ENCODE results near the gene TPI1. TPM values are rescaled to one million over a fixed set of nuclear protein-coding genes. Genes with fewer than 3 reads are reported as not detected.

TPI1 gene
- total RNA-seq, 2 experiments from 2014 or later = 608 to 801 TPM

- no peak overlapping the region for H3K27ac ChIP-seq (ENCODE audit: low read depth, low read length, poor library complexity, severe bottlenecking)
- peak overlapping the region; percentile 79 for H3K4me2 ChIP-seq (ENCODE audit: low read length)
- no peaks in the 10 kb centered on the region for H3K36me3 ChIP-seq (ENCODE audit: insufficient read depth, low read length)
- H3K79me2 ChIP-seq (ENCODE audit: insufficient read depth, low read depth, low read length) = no peaks in the 10 kb centered on the region
- intact Hi-C loops (cut with micrococcal nuclease; ENCODE audit: unreplicated experiment) = loop anchor here (5.0 kb wide), 2 partner anchors 47 to 272 kb away; partner anchors contain the start of gene IFFO1
- H4K20me1 ChIP-seq (ENCODE audit: insufficient read depth, low read length) = no peaks in the 10 kb centered on the region
- POLR2A ChIA-PET = interaction anchor here (0.6 to 1.2 kb wide), 4 partner anchors 10 to 133 kb away, joined by 3 to 5 read pairs (median 4); partner anchors contain the start of genes CDCA3 and MLF2
- TF ChIP-seq EZH2phosphoT487 (IDR thresholded peaks at IDR 0.05; ENCODE audit: borderline replicate concordance, low read depth, low read length) (no peak), CTCF (conservative IDR thresholded peaks at IDR 0.05; ENCODE audit: low read length) (peak; percentile 36; the same call in 1 of the 2 replicates)
- H3K9me3 ChIP-seq (ENCODE audit: low read length) = no peaks in the 10 kb centered on the region
- peaks cover 26% of the 10 kb centered on the region for H3K4me1 ChIP-seq (ENCODE audit: insufficient read depth, low read length, poor library complexity, severe bottlenecking)
- peak overlapping the region; percentile 78; the same call in 1 of the 2 replicates for H2AFZ ChIP-seq (ENCODE audit: low read length)
- BruUV-seq (replicated peaks) = no TSS peak
- CTCF ChIA-PET (ENCODE audit: unreplicated experiment) = interaction anchor here (0.5 to 1.3 kb wide), 5 partner anchors 9 to 185 kb away, joined by 3 to 8 read pairs (median 4); no protein-coding TSS in a partner anchor
- peak overlapping the region; percentile 69 for H3K4me3 ChIP-seq (ENCODE audit: low read depth, low read length, poor library complexity, severe bottlenecking)
- peak; percentile 48 for DNase-seq (ENCODE audit: low spot score)
- no peaks in the 10 kb centered on the region for H3K9me2 ChIP-seq (ENCODE audit: insufficient read depth, low read length)
Measured at GRCh38 chr12:6829536-6830220, 37.7 kb upstream of the TPI1 start.

- Histone ChIP-seq H3K4me3 (ENCODE audit: low read depth, low read length, poor library complexity, severe bottlenecking) (no peak overlapping the region), H4K20me1 (ENCODE audit: insufficient read depth, low read length) (no peaks in the 10 kb centered on the region), H3K27ac (ENCODE audit: low read depth, low read length, poor library complexity, severe bottlenecking) (no peak overlapping the region), H3K9me2 (ENCODE audit: insufficient read depth, low read length) (no peaks in the 10 kb centered on the region), H3K79me2 (ENCODE audit: insufficient read depth, low read depth, low read length) (no peaks in the 10 kb centered on the region), H3K36me3 (ENCODE audit: insufficient read depth, low read length) (no peaks in the 10 kb centered on the region), H3K9me3 (ENCODE audit: low read length) (no peaks in the 10 kb centered on the region), H2AFZ (ENCODE audit: low read length) (no peak overlapping the region), H3K4me2 (ENCODE audit: low read length) (no peak overlapping the region), H3K4me1 (ENCODE audit: insufficient read depth, low read length, poor library complexity, severe bottlenecking) (peaks cover 26% of the 10 kb centered on the region)
- BruUV-seq (replicated peaks) = no TSS peak
- CTCF ChIA-PET (ENCODE audit: unreplicated experiment) = interaction anchor here (1.1 to 1.3 kb wide), 2 partner anchors 9 to 47 kb away, joined by 4 to 5 read pairs; no protein-coding TSS in a partner anchor
- TF ChIP-seq CTCF (conservative IDR thresholded peaks at IDR 0.05; ENCODE audit: low read length) (no peak), EZH2phosphoT487 (IDR thresholded peaks at IDR 0.05; ENCODE audit: borderline replicate concordance, low read depth, low read length) (no peak)
- intact Hi-C loops (cut with micrococcal nuclease; ENCODE audit: unreplicated experiment) = no loop called here
- POLR2A ChIA-PET = interaction anchor here (1.0 to 1.2 kb wide), 2 partner anchors 9 to 17 kb away, joined by 3 to 5 read pairs; no protein-coding TSS in a partner anchor
- no peak for DNase-seq (ENCODE audit: low spot score)
Measured at GRCh38 chr12:6830286-6830890, 36.9 kb upstream of the TPI1 start.
